Adrenal gland (tissue), 12 donors: ENCODE results near the gene MAPRE3. TPM values are rescaled to one million over a fixed set of nuclear protein-coding genes. Genes with fewer than 3 reads are reported as not detected.

Source experiments
- DNase-seq, 7 donors: peaks; one replicate each; pipeline ENCODE4 v3.0.0-alpha.2; 2019 to 2020
- H3K27ac ChIP-seq, 5 donors: fragments of 200-600 bp; sonication (generic) in 4 of 5; 1 replicate in 3 of 5; 2 replicates in 2 of 5; pipeline versions ENCODE4 v1.5.1 to v1.8.0; 2016 to 2020; ENCODE audit warnings: mild to moderate bottlenecking in 1 of 5
- H3K27me3 ChIP-seq: fragments of 200-600 bp; 2 replicates; pipeline ENCODE4 v1.8.0; 2021
- H3K36me3 ChIP-seq, 2 donors: fragments of 200-600 bp; replicated peaks in 1 of 2; 1 replicate in 1 of 2; 2 replicates in 1 of 2; pipeline versions ENCODE4 v1.5.1 to v1.8.0; 2018 to 2022
- H3K4me1 ChIP-seq, 2 donors: fragments of 200-600 bp; replicated peaks in 1 of 2; 1 replicate in 1 of 2; 2 replicates in 1 of 2; pipeline versions ENCODE4 v1.5.1 to v1.8.0; 2018 to 2021
- H3K4me3 ChIP-seq, 4 donors: fragments of 200-600 bp; sonication (generic) in 3 of 4; one replicate each; pipeline ENCODE4 v1.5.1; 2016 to 2018
- H3K9me3 ChIP-seq, 3 donors: fragments of 200-600 bp; sonication (generic) in 1 of 3; replicated peaks in 1 of 3; 1 replicate in 2 of 3; 2 replicates in 1 of 3; pipeline versions ENCODE4 v1.5.1 to v1.8.0; 2016 to 2021
- POLR2A ChIP-seq, 2 donors: fragments of 450-650 bp; IDR thresholded peaks; one replicate each; pipeline ENCODE4 v1.6.1; 2017; ENCODE audit warnings: antibody characterized with exemption in 2 of 2, mild to moderate bottlenecking in 2 of 2, moderate library complexity in 1 of 2
- WGBS, 4 donors: extraction: QIAGEN DNeasy Blood & Tissue Kit in 2 of 4; methylation state at CpG; one replicate each; pipeline versions ENCODE4 v1.1.5 to v1.1.7; 2013 to 2017; 5-methylcytosine and 5-hydroxymethylcytosine counted together
- intact Hi-C, 2 donors: fragments of 100-400 bp; cut with DNase I; formaldehyde crosslinking; loops; one replicate each; pipeline versions ENCODE4 v1.14.1 to v1.15.0; 2022 to 2023
- polyA plus RNA-seq, 3 donors: library from polyadenylated mRNA; stranded (reverse); fragments of 200-250 nt in 2 of 3; fragments of 350-450 nt in 1 of 3; fragmentation: Illumina TruSeq in 1 of 3; extraction: RNeasy Lipid Tissue Mini Kit (QIAGEN cat#74804) in 1 of 3; gene quantifications; one replicate each; pipeline ENCODE4 v1.2.3, GENCODE V29; 2013 to 2014
- total RNA-seq, 9 donors: library from RNA; depleted of rRNA in 4 of 9; stranded (reverse); fragments of >200 nt in 4 of 9; fragments of 120-200 nt in 1 of 9; fragmentation: NEBNext Ultra II Directional in 1 of 9; extraction: Animal tissue kit (Norgen Biotek cat#: 25700) in 1 of 9; gene quantifications; one replicate each; pipeline versions ENCODE4 v1.1.0 to v1.2.4, GENCODE V29; 2013 to 2023
- TF ChIP-seq, protein P1 (sequence below), 6 experiments: fragments of 450-650 bp in 4 of 6; fragments of 200-600 bp in 2 of 6; sonication (generic) in 1 of 6; IDR thresholded peaks; 1 replicate in 5 of 6; 2 replicates in 1 of 6; pipeline versions ENCODE4 v1.5.1 to v1.8.0; 2016 to 2021; ENCODE audit warnings: antibody characterized with exemption in 6 of 6, mild to moderate bottlenecking in 2 of 6, moderate library complexity in 1 of 6
- donor health status: healthy with polysubstance abuse.
- donor health status: Bipolar disorder and iron deficiency.
- donor health status: DM: yes; HTN: yes; CAD: no.
- donor health status: DM: no; HTN: no; CAD: no.
- donor health status: DM: no; HTN: no; CAD: no.
- donor health status: DM: yes; HTN: yes; CAD: no.

Gene MAPRE3
- total and polyA plus RNA-seq, 12 donors = 11.0 to 73.0 (median 19.3) TPM

DNA sequence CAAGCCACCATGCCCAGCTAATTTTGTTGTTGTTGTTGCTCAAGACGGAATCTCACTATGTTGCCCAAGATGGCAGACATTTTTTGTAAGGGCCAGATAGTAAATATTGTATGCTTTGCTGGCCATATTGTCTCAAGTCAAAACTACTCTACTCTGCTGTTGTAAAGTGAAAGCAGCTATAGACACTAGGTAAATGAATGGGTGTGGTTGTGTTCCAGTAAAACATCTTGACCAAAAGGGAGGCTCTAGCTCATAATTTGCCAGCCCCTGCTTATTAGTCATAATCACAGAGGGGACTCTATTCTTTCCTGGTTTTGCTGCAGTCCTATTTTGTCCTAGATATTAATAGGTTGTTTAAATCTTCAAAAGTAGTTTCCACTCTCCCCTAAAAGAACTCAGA lies 24.5 kb downstream of the MAPRE3 start:
- no peak for DNase-seq
- no peaks in the 10 kb centered on the region for H3K9me3 ChIP-seq
- intact Hi-C loops = no loop called here
- H3K27ac ChIP-seq = no peak overlapping the region
- H3K36me3 ChIP-seq = no peaks in the 10 kb centered on the region
- no peaks in the 10 kb centered on the region for H3K4me1 ChIP-seq
- TF ChIP-seq, protein P1, sequence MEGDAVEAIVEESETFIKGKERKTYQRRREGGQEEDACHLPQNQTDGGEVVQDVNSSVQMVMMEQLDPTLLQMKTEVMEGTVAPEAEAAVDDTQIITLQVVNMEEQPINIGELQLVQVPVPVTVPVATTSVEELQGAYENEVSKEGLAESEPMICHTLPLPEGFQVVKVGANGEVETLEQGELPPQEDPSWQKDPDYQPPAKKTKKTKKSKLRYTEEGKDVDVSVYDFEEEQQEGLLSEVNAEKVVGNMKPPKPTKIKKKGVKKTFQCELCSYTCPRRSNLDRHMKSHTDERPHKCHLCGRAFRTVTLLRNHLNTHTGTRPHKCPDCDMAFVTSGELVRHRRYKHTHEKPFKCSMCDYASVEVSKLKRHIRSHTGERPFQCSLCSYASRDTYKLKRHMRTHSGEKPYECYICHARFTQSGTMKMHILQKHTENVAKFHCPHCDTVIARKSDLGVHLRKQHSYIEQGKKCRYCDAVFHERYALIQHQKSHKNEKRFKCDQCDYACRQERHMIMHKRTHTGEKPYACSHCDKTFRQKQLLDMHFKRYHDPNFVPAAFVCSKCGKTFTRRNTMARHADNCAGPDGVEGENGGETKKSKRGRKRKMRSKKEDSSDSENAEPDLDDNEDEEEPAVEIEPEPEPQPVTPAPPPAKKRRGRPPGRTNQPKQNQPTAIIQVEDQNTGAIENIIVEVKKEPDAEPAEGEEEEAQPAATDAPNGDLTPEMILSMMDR (IDR thresholded peaks at IDR 0.05) = no peak
- no peak for TF ChIP-seq POLR2A (IDR thresholded peaks at IDR 0.05)
- no peak overlapping the region for H3K4me3 ChIP-seq
- no peaks in the 10 kb centered on the region for H3K27me3 ChIP-seq
- 67 to 91% (median 85%) methylated on average over 1 of the region's 1 CpG for WGBS, 4 donors

DNA sequence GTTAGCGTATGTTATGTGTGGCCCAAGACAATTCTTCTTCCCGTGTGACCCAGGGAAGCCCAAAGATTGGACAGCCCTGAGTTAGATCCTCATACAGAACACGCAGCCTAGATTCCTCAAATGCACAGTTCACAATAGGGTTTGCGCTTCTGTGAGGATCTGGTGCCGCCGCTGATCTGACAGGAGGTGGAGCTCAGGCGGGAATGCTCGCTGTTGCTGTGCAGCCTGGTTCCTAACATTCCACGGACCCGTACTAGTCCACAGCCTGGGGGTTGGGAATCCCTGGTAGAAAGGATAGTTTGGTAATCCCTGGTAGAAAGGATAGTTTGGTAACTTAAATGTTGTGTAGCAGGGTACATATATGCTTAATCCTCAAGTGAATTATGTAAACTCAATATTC lies 27.0 kb downstream of the MAPRE3 start:
- Histone ChIP-seq H3K4me3 (no peak overlapping the region), H3K4me1 (no peaks in the 10 kb centered on the region), H3K27ac (no peak overlapping the region), H3K36me3 (no peaks in the 10 kb centered on the region), H3K9me3 (no peaks in the 10 kb centered on the region), H3K27me3 (no peaks in the 10 kb centered on the region)
- intact Hi-C loops = no loop called here
- DNase-seq = no peak
- TF ChIP-seq, protein P1 (IDR thresholded peaks at IDR 0.05) = no peak
- TF ChIP-seq POLR2A (IDR thresholded peaks at IDR 0.05) = no peak
- 85 to 97% (median 92%) methylated on average over 10 of the region's 10 CpGs for WGBS, 4 donors

- DNase-seq = no peak
- no peaks in the 10 kb centered on the region for H3K4me1 ChIP-seq
- intact Hi-C loops = no loop called here
- no peaks in the 10 kb centered on the region for H3K36me3 ChIP-seq
- TF ChIP-seq, protein P1 (IDR thresholded peaks at IDR 0.05) = no peak
- TF ChIP-seq POLR2A (IDR thresholded peaks at IDR 0.05) = no peak
- no peak overlapping the region for H3K27ac ChIP-seq
- no peaks in the 10 kb centered on the region for H3K27me3 ChIP-seq
- 82 to 100% (median 94%) methylated on average over 1 of the region's 1 CpG for WGBS, 4 donors
- H3K9me3 ChIP-seq = no peaks in the 10 kb centered on the region
- H3K4me3 ChIP-seq = no peak overlapping the region
Measured at GRCh38 chr2:26998323-26998722, 27.9 kb downstream of the MAPRE3 start.

DNA sequence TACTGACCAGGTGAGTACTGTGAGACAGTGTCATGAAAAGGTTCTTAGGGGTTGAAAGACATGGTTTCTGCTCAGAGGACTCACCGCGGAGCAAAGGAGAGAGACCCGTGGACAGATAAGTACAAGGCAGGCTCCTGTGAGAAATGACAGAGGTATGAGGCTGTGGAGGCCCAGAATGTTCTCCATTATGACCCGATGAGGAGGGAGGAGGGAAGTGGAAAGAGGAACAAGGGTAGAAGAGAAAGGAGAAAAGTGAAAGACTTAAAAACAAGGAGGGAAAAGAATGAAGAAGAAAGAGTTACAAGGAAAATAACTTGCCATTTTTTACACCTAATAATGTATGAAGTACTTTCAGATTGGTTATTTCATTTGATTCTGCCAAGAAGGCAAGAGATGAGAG lies 29.8 kb downstream of the MAPRE3 start:
- Histone ChIP-seq H3K27ac (no peak overlapping the region), H3K36me3 (no peaks in the 10 kb centered on the region), H3K9me3 (no peaks in the 10 kb centered on the region), H3K27me3 (no peaks in the 10 kb centered on the region), H3K4me3 (no peak overlapping the region), H3K4me1 (no peaks in the 10 kb centered on the region)
- 80 to 87% (median 86%) methylated on average over 4 of the region's 4 CpGs for WGBS, 4 donors
- intact Hi-C loops = no loop called here
- TF ChIP-seq, protein P1 (IDR thresholded peaks at IDR 0.05) = no peak
- no peak for TF ChIP-seq POLR2A (IDR thresholded peaks at IDR 0.05)
- DNase-seq = no peak
